Kidney epithelial cell (primary cell): ENCODE measurements around the gene FAM174C. TPM values are rescaled to one million over a fixed set of nuclear protein-coding genes. Genes with fewer than 3 reads are reported as not detected.
A peak's percentile ranks its signal among the peaks of the same experiment; 100 is the strongest.

Experiments used
- DNase-seq: peaks from one replicate; pipeline ENCODE4 v3.0.0-alpha.2; 2010; ENCODE audit warnings: low read depth
- H3K27me3 ChIP-seq: 2 replicates; pipeline ENCODE4 v1.6.0; 2011; ENCODE audit warnings: low read length; ENCODE audit not compliant: control insufficient read depth, insufficient read depth
- H3K36me3 ChIP-seq: 2 replicates; pipeline ENCODE4 v1.5.1; 2011; ENCODE audit warnings: low read length; ENCODE audit not compliant: control insufficient read depth, insufficient read depth
- H3K4me3 ChIP-seq: 2 replicates; pipeline ENCODE4 v1.5.1; 2011; ENCODE audit warnings: low read depth, mild to moderate bottlenecking, control low read depth, low read length
- CTCF ChIP-seq: IDR thresholded peaks from 2 replicates; pipeline ENCODE4 v1.5.1; 2011; ENCODE audit warnings: mild to moderate bottlenecking, moderate library complexity, low read length, control low read depth, inconsistent platforms; ENCODE audit not compliant: insufficient read depth, poor library complexity, severe bottlenecking
- total RNA-seq: library from RNA; depleted of rRNA; stranded (reverse); fragments of >200 nt; gene quantifications from 2 replicates; pipeline ENCODE4 v1.2.3, GENCODE V29; 2015

The FAM174C gene
- total RNA-seq, 1 donor from 2014 or later, result 75.0 TPM

- no peaks in the 10 kb centered on the region for H3K36me3 ChIP-seq
- TF ChIP-seq CTCF, result no peak
- no peak for DNase-seq
These were observed 9.1 kb downstream of the FAM174C start for GRCh38 chr19:1284293-1284978.

GRCh38 chr19:1284979-1285736 lies 9.8 kb downstream of the FAM174C start:
- Histone ChIP-seq H3K36me3 (no peaks in the 10 kb centered on the region), H3K4me3 (no peak overlapping the region), H3K27me3 (peaks cover 64% of the 10 kb centered on the region)
- no peak for DNase-seq
- no peak for TF ChIP-seq CTCF

More at GRCh38 chr19:1284293-1284978, 9.1 kb downstream of the FAM174C start:
- no peak overlapping the region for H3K4me3 ChIP-seq
- peaks cover 58% of the 10 kb centered on the region for H3K27me3 ChIP-seq

GRCh38 chr19:1285737-1286360 lies 10.5 kb downstream of the FAM174C start, which contains the start of gene EFNA2:
EFNA2 (plus strand) TSS chr19:1285873; CDS start chr19:1286169, 296 bp downstream.
- Histone ChIP-seq H3K36me3 (no peaks in the 10 kb centered on the region), H3K27me3 (peaks cover 70% of the 10 kb centered on the region), H3K4me3 (peak within 1 kb of the TSS; percentile 18)
- no peak for DNase-seq
- no peak for TF ChIP-seq CTCF

GRCh38 chr19:1286487-1287353 lies 11.4 kb downstream of the FAM174C start:
- Histone ChIP-seq H3K27me3 (peaks cover 79% of the 10 kb centered on the region), H3K36me3 (no peaks in the 10 kb centered on the region), H3K4me3 (peak overlapping the region; percentile 18)
- DNase-seq, result no peak
- no peak for TF ChIP-seq CTCF

- Histone ChIP-seq H3K4me3 (no peak overlapping the region), H3K36me3 (no peaks in the 10 kb centered on the region), H3K27me3 (peaks cover 84% of the 10 kb centered on the region)
- DNase-seq, result no peak
- TF ChIP-seq CTCF, result no peak
These were observed 12.3 kb downstream of the FAM174C start for GRCh38 chr19:1287354-1288225.
